Measurements from ENCODE around the gene LRIG1. TPM values are rescaled to one million over a fixed set of nuclear protein-coding genes. Genes with fewer than 3 reads are reported as not detected.

The LRIG1 gene
- total RNA-seq, 1 donor from 2014 or later = 30.2 TPM

DNA sequence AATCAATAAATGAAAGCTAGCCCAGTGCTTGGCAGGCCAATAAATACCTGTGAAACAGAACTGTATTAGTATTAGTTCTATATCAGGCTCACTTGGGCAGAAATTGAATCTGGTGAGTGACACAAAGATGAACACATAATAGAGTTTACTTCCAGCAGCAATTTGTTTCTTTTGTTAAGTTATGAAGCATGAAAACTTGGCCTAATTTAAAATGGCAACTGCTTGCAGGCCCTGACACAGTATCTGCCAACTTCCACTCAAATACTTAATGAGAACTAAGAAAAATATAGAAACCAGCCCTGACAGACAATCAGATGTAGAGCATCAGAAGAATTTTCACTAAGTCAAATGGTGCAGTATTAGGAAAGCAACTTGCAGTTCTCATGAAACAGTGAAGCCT lies 37.6 kb upstream of the LRIG1 start:
- no peak for TF ChIP-seq CTCF (IDR thresholded peaks at IDR 0.05; ENCODE audit: partially characterized antibody, unreplicated experiment)
- Mint-ChIP-seq H3K27me3 (ENCODE audit: unreplicated experiment) (peaks cover 2% of the 10 kb centered on the region), H3K4me3 (ENCODE audit: unreplicated experiment) (no peak overlapping the region), H3K9me3 (ENCODE audit: unreplicated experiment) (no peaks in the 10 kb centered on the region), H3K4me1 (ENCODE audit: low read depth, unreplicated experiment) (no peaks in the 10 kb centered on the region), H3K27ac (ENCODE audit: unreplicated experiment) (no peak overlapping the region), H3K36me3 (ENCODE audit: unreplicated experiment) (no peaks in the 10 kb centered on the region)
- no peak for DNase-seq

- Mint-ChIP-seq H3K9me3 (ENCODE audit: unreplicated experiment) (no peaks in the 10 kb centered on the region), H3K27ac (ENCODE audit: unreplicated experiment) (no peak overlapping the region), H3K4me3 (ENCODE audit: unreplicated experiment) (no peak overlapping the region), H3K36me3 (ENCODE audit: unreplicated experiment) (no peaks in the 10 kb centered on the region), H3K4me1 (ENCODE audit: low read depth, unreplicated experiment) (no peaks in the 10 kb centered on the region), H3K27me3 (ENCODE audit: unreplicated experiment) (peaks cover 2% of the 10 kb centered on the region)
- no peak for DNase-seq
- no peak for TF ChIP-seq CTCF (IDR thresholded peaks at IDR 0.05; ENCODE audit: partially characterized antibody, unreplicated experiment)
These were observed 36.9 kb upstream of the LRIG1 start for GRCh38 chr3:66537735-66538134.

GRCh38 chr3:66536791-66537190 lies 36.0 kb upstream of the LRIG1 start:
- no peak for DNase-seq
- Mint-ChIP-seq H3K27ac (ENCODE audit: unreplicated experiment) (no peak overlapping the region), H3K4me1 (ENCODE audit: low read depth, unreplicated experiment) (no peaks in the 10 kb centered on the region), H3K9me3 (ENCODE audit: unreplicated experiment) (no peaks in the 10 kb centered on the region), H3K27me3 (ENCODE audit: unreplicated experiment) (no peaks in the 10 kb centered on the region), H3K36me3 (ENCODE audit: unreplicated experiment) (no peaks in the 10 kb centered on the region), H3K4me3 (ENCODE audit: unreplicated experiment) (no peak overlapping the region)
- no peak for TF ChIP-seq CTCF (IDR thresholded peaks at IDR 0.05; ENCODE audit: partially characterized antibody, unreplicated experiment)

DNA sequence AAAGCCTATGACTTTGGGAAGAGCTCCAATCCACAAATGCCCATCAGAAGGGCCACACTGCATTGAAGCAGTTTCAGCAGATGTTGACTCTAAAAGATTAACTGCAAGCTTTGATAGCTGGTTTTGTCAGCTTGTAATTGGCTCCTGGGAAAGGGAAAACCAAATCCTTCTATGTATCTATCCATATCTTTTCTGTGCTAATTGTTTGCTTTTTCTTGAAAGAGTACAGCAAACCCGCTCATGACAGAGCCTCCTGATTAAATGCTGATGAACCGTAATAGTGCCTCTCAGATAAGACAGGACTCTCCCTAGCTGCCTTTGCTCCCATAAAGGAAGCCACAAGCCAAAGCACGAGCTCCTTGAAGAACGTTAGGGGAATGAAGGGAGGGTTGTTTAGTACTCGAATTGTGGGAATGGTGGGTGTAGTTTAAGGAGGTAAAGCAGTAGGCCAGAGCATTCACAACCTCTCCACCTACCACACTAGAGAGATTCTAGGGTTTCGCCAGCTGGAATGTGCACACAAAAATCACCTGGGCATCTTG lies 33.6 kb upstream of the LRIG1 start:
- Mint-ChIP-seq H3K36me3 (ENCODE audit: unreplicated experiment) (no peaks in the 10 kb centered on the region), H3K27me3 (ENCODE audit: unreplicated experiment) (no peaks in the 10 kb centered on the region), H3K4me3 (ENCODE audit: unreplicated experiment) (no peak overlapping the region), H3K4me1 (ENCODE audit: low read depth, unreplicated experiment) (peaks cover 6% of the 10 kb centered on the region), H3K27ac (ENCODE audit: unreplicated experiment) (no peak overlapping the region), H3K9me3 (ENCODE audit: unreplicated experiment) (no peaks in the 10 kb centered on the region)
- TF ChIP-seq CTCF (IDR thresholded peaks at IDR 0.05; ENCODE audit: partially characterized antibody, unreplicated experiment) = no peak
- DNase-seq = no peak

DNA sequence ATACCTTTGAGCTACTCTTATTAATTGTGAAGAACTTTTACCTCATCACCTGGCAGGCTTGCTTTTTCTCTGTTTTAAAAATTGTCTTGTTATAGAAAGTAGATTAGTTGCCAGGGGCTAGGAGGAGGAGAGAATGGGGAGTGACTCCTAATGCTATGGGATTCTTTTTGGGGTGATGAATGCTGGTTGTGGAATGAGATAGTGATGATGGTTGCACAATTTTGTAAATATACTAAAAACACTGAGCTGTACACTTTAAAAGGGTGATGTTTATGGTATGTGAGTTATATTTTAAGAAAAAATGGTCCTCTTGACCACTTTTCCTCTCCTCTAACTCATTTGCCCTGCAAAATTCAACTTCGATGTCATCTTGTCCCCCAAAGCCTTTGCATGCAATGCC lies 31.8 kb upstream of the LRIG1 start:
- Mint-ChIP-seq H3K36me3 (ENCODE audit: unreplicated experiment) (no peaks in the 10 kb centered on the region), H3K27ac (ENCODE audit: unreplicated experiment) (no peak overlapping the region), H3K27me3 (ENCODE audit: unreplicated experiment) (no peaks in the 10 kb centered on the region), H3K4me3 (ENCODE audit: unreplicated experiment) (no peak overlapping the region), H3K4me1 (ENCODE audit: low read depth, unreplicated experiment) (peaks cover 6% of the 10 kb centered on the region), H3K9me3 (ENCODE audit: unreplicated experiment) (no peaks in the 10 kb centered on the region)
- no peak for TF ChIP-seq CTCF (IDR thresholded peaks at IDR 0.05; ENCODE audit: partially characterized antibody, unreplicated experiment)
- no peak for DNase-seq
